SK-N-SH (cell line): ENCODE measurements around the gene VPS51. TPM values are rescaled to one million over a fixed set of nuclear protein-coding genes. Genes with fewer than 3 reads are reported as not detected.
A peak's percentile ranks its signal among the peaks of the same experiment; 100 is the strongest.

ENCODE experiments used
- CTCF ChIA-PET: fragments of 300-600, 350-600 bp; formaldehyde crosslinking; extraction: SDS; loops from one replicate; lab custom pipeline; 2021; lab: Yijun Ruan, JAX
- POLR2A ChIA-PET: fragments of 350-600 bp; sonication (Branson Sonifier 250); formaldehyde crosslinking; extraction: SDS; loops from one replicate; lab custom pipeline; 2020; ENCODE audit warnings: antibody characterized with exemption, inconsistent platforms; lab: Yijun Ruan, JAX
- DNase-seq: peaks from one replicate; pipeline ENCODE4 v3.0.0; 2012
- H2AFZ ChIP-seq: fragments of 200-600 bp; sonication (generic); 2 replicates; pipeline ENCODE4 v1.8.1; 2016; ENCODE audit warnings: antibody characterized with exemption, mild to moderate bottlenecking, low read depth
- H3F3A ChIP-seq: fragments of 200-600 bp; sonication (generic); replicated peaks from 2 replicates; pipeline ENCODE3; 2016; ENCODE audit warnings: antibody characterized with exemption, mild to moderate bottlenecking; ENCODE audit not compliant: insufficient read depth
- H3K27ac ChIP-seq, 2 experiments: fragments of 200-500 bp in 1 of 2; fragments of 200-600 bp in 1 of 2; sonication (Bioruptor generic) in 1 of 2; sonication (generic), shearing (Covaris generic) in 1 of 2; 2 replicates each; pipeline versions ENCODE4 v1.5.1 to v1.6.1; 2014 to 2016; ENCODE audit warnings: low read depth in 2 of 2, inconsistent platforms in 1 of 2, low read length in 1 of 2, mild to moderate bottlenecking in 1 of 2, mixed read lengths in 1 of 2
- H3K27me3 ChIP-seq: fragments of 200-600 bp; sonication (generic), shearing (Covaris generic); 2 replicates; pipeline ENCODE4 v1.6.1; 2016; ENCODE audit warnings: mixed run types; ENCODE audit not compliant: insufficient read depth
- H3K36me3 ChIP-seq, 2 experiments: fragments of 200-500 bp in 1 of 2; fragments of 200-600 bp in 1 of 2; sonication (Bioruptor generic) in 1 of 2; sonication (generic) in 1 of 2; replicated peaks in 1 of 2; 2 replicates each; pipeline versions ENCODE3 to v1.5.1; 2014 to 2016; ENCODE audit warnings: low read length in 1 of 2, mild to moderate bottlenecking in 1 of 2; ENCODE audit not compliant: insufficient read depth in 2 of 2, control insufficient read depth in 1 of 2
- H3K4me1 ChIP-seq, 2 experiments: fragments of 200-500 bp in 1 of 2; fragments of 200-600 bp in 1 of 2; sonication (Bioruptor generic) in 1 of 2; sonication (generic), shearing (Covaris generic) in 1 of 2; 2 replicates each; pipeline versions ENCODE4 v1.5.1 to v1.6.1; 2014 to 2016; ENCODE audit warnings: low read depth in 1 of 2, low read length in 1 of 2, mixed run types in 1 of 2; ENCODE audit not compliant: insufficient read depth in 2 of 2, control insufficient read depth in 1 of 2
- H3K4me2 ChIP-seq: fragments of 200-600 bp; sonication (generic), shearing (Covaris generic); 2 replicates; pipeline ENCODE4 v1.6.1; 2017; ENCODE audit warnings: mixed run types
- H3K4me3 ChIP-seq, 2 experiments: fragments of 200-500 bp in 1 of 2; fragments of 200-600 bp in 1 of 2; sonication (Bioruptor generic) in 1 of 2; sonication (generic), shearing (Covaris generic) in 1 of 2; 2 replicates each; pipeline versions ENCODE4 v1.5.1 to v1.8.1; 2014 to 2016; ENCODE audit warnings: low read depth in 2 of 2, inconsistent platforms in 1 of 2, low read length in 1 of 2, mild to moderate bottlenecking in 1 of 2, mixed read lengths in 1 of 2, moderate library complexity in 1 of 2
- H3K79me2 ChIP-seq: fragments of 200-600 bp; sonication (generic); 2 replicates; pipeline ENCODE4 v1.8.1; 2017; ENCODE audit warnings: mild to moderate bottlenecking; ENCODE audit not compliant: insufficient read depth
- H3K9ac ChIP-seq: fragments of 200-600 bp; sonication (generic); 2 replicates; pipeline ENCODE4 v1.6.1; 2017; ENCODE audit warnings: mixed run types
- H3K9me2 ChIP-seq: fragments of 200-600 bp; sonication (generic); 2 replicates; pipeline ENCODE4 v1.6.1; 2017; ENCODE audit warnings: mixed run types
- H3K9me3 ChIP-seq: fragments of 200-600 bp; sonication (generic); 2 replicates; pipeline ENCODE4 v1.6.1; 2017; ENCODE audit warnings: mixed run types, mild to moderate bottlenecking, moderate library complexity
- H4K20me1 ChIP-seq: fragments of 200-600 bp; sonication (generic); 2 replicates; pipeline ENCODE4 v1.6.1; 2017; ENCODE audit warnings: mild to moderate bottlenecking, mixed run types; ENCODE audit not compliant: insufficient read depth
- CHD2 ChIP-seq: fragments of 150-350 bp; IDR thresholded peaks from 2 replicates; pipeline ENCODE4 v1.6.1; 2018; ENCODE audit warnings: low read length; ENCODE audit not compliant: partially characterized antibody
- EP300 ChIP-seq, 2 experiments: IDR thresholded peaks; 2 replicates each; pipeline versions ENCODE4 v1.4.0 to v1.6.1; 2012; ENCODE audit warnings: borderline replicate concordance in 1 of 2, low read depth in 1 of 2, low read length in 1 of 2
- EZH2phosphoT487 ChIP-seq: fragments of 200-600 bp; sonication (generic); IDR thresholded peaks from 2 replicates; pipeline ENCODE4 v1.6.1; 2017; ENCODE audit warnings: low read depth, mixed run types, mild to moderate bottlenecking, antibody characterized with exemption, moderate library complexity, borderline replicate concordance
- GABPA ChIP-seq: IDR thresholded peaks from 2 replicates; pipeline ENCODE4 v1.4.0; 2012; ENCODE audit warnings: low read depth, mild to moderate bottlenecking
- GATA2 ChIP-seq: sonication (generic); formaldehyde crosslinking; IDR thresholded peaks from 2 replicates; pipeline ENCODE4 v1.5.0; 2020; ENCODE audit warnings: mild to moderate bottlenecking, missing genetic modification reagents
- MEF2A ChIP-seq: IDR thresholded peaks from 2 replicates; pipeline ENCODE4 v1.4.0; 2012; ENCODE audit warnings: low read depth, borderline replicate concordance
- MXI1 ChIP-seq: IDR thresholded peaks from 2 replicates; pipeline ENCODE4 v1.6.1; 2012; ENCODE audit warnings: mild to moderate bottlenecking, low read depth, low read length, improper control_type of control experiment
- POLR2AphosphoS5 ChIP-seq: IDR thresholded peaks from 2 replicates; pipeline ENCODE4 v1.6.1; 2012; ENCODE audit warnings: low read depth, low read length
- RCOR1 ChIP-seq: fragments of 150-350 bp; IDR thresholded peaks from 2 replicates; pipeline ENCODE4 v1.6.1; 2017; ENCODE audit warnings: antibody characterized with exemption, low read length
- RFX5 ChIP-seq: IDR thresholded peaks from 2 replicates; pipeline ENCODE4 v1.6.1; 2012; ENCODE audit warnings: mild to moderate bottlenecking, improper control_type of control experiment, low read length
- RXRA ChIP-seq: IDR thresholded peaks from 2 replicates; pipeline ENCODE4 v1.4.0; 2012; ENCODE audit warnings: low read depth, mild to moderate bottlenecking, borderline replicate concordance
- TAF1 ChIP-seq: IDR thresholded peaks from 2 replicates; pipeline ENCODE4 v1.6.1; 2012; ENCODE audit warnings: low read depth, mild to moderate bottlenecking, low read length, moderate library complexity, borderline replicate concordance
- USF1 ChIP-seq: IDR thresholded peaks from 2 replicates; pipeline ENCODE4 v1.4.0; 2012; ENCODE audit warnings: low read depth, borderline replicate concordance
- YY1 ChIP-seq: IDR thresholded peaks from 2 replicates; pipeline ENCODE4 v1.4.0; 2012; ENCODE audit warnings: low read depth, mild to moderate bottlenecking
- ZBTB33 ChIP-seq: IDR thresholded peaks from 2 replicates; pipeline ENCODE4 v1.4.0; 2012; ENCODE audit warnings: low read depth, borderline replicate concordance
- WGBS: methylation state at CpG from one replicate; pipeline ENCODE4 v1.1.6; 2017; ENCODE audit warnings: low lambda C conversion rate; 5-methylcytosine and 5-hydroxymethylcytosine counted together
- polyA plus RNA-seq, 3 experiments: library from polyadenylated mRNA; depleted of rRNA; stranded (reverse); fragments of >200 nt; gene quantifications; 2 replicates each; pipeline ENCODE4 v1.2.3, GENCODE V29; 2012
- TF ChIP-seq, protein P1 (sequence below): fragments of 150-350 bp; IDR thresholded peaks from 2 replicates; pipeline ENCODE4 v1.6.1; 2016; ENCODE audit warnings: mild to moderate bottlenecking, low read depth, low read length
- TF ChIP-seq, protein P2 (sequence below): IDR thresholded peaks from 2 replicates; pipeline ENCODE4; 2012

VPS51 gene
- polyA plus RNA-seq, 1 of the 3 experiments (the other 2 are of a cell fraction): 59.9 TPM

DNA sequence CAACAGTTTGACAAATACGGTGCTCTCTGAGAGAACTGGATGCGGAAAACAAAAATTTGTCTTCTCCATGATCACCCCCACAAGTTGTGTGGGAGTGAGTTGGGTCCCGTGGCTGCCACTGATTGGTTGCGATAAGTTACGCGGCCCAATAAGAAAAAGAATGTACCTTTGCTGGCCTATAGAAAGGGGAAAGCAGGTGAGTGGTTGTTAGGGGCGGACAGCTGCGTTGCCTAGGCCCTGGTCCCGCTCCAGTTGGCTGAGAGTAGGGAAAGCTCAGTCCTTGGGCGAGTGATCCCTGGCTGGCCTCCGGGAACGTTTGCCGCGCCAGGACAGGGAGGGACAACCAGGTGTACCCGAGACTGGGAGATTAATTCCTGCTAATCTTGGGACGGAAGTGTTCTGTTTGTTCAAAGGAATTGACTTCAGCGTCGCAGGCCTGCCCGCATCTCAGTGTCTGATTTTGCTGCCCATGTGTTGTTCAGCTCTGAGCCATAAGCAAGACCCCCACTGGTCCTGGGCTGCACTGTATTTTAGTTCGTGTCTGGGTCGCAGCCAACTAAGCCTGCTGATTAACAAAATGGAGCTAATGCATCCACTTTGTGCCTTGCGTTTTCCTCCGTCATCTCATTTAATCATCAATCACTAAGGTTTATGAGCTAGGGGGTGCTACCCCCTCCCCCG is 39.1 kb downstream of the VPS51 start:
- H4K20me1 ChIP-seq: no peaks in the 10 kb centered on the region; the same call in 1 of the 2 replicates
- DNase-seq: peak; percentile 91
- TF ChIP-seq, protein P1, sequence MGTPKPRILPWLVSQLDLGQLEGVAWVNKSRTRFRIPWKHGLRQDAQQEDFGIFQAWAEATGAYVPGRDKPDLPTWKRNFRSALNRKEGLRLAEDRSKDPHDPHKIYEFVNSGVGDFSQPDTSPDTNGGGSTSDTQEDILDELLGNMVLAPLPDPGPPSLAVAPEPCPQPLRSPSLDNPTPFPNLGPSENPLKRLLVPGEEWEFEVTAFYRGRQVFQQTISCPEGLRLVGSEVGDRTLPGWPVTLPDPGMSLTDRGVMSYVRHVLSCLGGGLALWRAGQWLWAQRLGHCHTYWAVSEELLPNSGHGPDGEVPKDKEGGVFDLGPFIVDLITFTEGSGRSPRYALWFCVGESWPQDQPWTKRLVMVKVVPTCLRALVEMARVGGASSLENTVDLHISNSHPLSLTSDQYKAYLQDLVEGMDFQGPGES: peak; percentile 51; the same call in 1 of the 2 replicates
- TF ChIP-seq TAF1: peak; percentile 51
- TF ChIP-seq POLR2AphosphoS5: peak; percentile 80
- 0 out of 2 replicates have a peak, but pooled peaks have one; percentile 4 for TF ChIP-seq RCOR1
- TF ChIP-seq CHD2: peak; percentile 33
- no peak for TF ChIP-seq YY1
- peak; percentile 94 for TF ChIP-seq RFX5
- 0 out of 4 replicates have a peak, but pooled peaks of 1 of the 2 experiments have one; percentile 4 for TF ChIP-seq EP300 (IDR thresholded peaks at IDR 0.05; ENCODE audit: borderline replicate concordance in 1 of 2, low read depth in 1 of 2, low read length in 1 of 2)
- TF ChIP-seq RXRA: no peak
- peak; percentile 40; the same call in 1 of the 2 replicates for TF ChIP-seq MXI1
- no peaks in the 10 kb centered on the region for H3K9me3 ChIP-seq
- ChIA-PET CTCF (interaction anchor here (0.7 to 4.2 kb wide), 14 partner anchors 13 to 485 kb away, joined by 3 to 27 read pairs (median 4); partner anchors contain the start of genes ARL2, CAPN1, CDC42EP2 and FAU), POLR2A (interaction anchor here (0.6 to 2.9 kb wide), 17 partner anchors 9 to 607 kb away, joined by 3 to 25 read pairs (median 4); partner anchors contain the start of genes CAPN1, FAU, MALAT1 and MRPL49)
- H3F3A ChIP-seq: no peaks in the 10 kb centered on the region
- peaks cover 28% of the 10 kb centered on the region; the same call in 1 of the 2 replicates for H3K79me2 ChIP-seq
- 5% methylated on average over 24 of the region's 24 CpGs for WGBS
- peak overlapping the region; percentile 92 for H3K4me2 ChIP-seq
- peak overlapping the region; percentile 88 to 96 for H3K4me3 ChIP-seq
- H3K27ac ChIP-seq: peak overlapping the region; percentile 95 to 99
- no peaks in the 10 kb centered on the region for H3K9me2 ChIP-seq
- H3K9ac ChIP-seq: peak overlapping the region; percentile 95
- peaks cover 0 to 28% of the 10 kb centered on the region in 2 experiments; a peak in 2 of 4 replicates for H3K4me1 ChIP-seq
- H3K36me3 ChIP-seq: peaks cover 15 to 23% of the 10 kb centered on the region in 2 experiments
- peak overlapping the region; percentile 53 for H2AFZ ChIP-seq
- no peaks in the 10 kb centered on the region for H3K27me3 ChIP-seq

DNA sequence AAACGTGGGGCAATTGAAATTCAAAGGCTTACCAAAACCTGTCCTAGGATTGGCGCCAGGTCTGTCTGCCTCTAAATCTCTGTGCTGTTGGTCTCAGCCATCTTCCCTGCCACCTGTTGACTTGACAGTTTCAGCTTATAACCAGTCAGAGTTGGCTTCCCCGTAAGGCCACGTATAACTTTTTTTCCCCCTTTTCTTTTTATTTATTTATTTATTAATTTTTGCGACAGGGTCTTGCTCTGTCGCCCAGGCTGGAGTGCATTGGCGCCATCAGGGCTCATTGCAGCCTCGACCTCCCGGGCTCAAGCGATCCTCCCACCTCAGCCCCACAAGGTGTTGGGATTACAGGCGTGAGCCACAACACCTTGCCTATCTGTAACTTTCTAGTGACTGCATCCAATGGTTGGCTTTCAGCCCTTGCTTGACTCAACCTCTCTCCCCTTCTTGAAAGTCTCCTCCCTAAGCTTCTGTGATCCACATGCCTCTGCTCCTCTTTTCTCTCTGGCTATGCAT is 39.7 kb downstream of the VPS51 start:
- peak overlapping the region; percentile 95; the same call in 1 of the 2 replicates for H3K9ac ChIP-seq
- no peaks in the 10 kb centered on the region for H3K27me3 ChIP-seq
- no peaks in the 10 kb centered on the region; the same call in 1 of the 2 replicates for H4K20me1 ChIP-seq
- no peaks in the 10 kb centered on the region for H3F3A ChIP-seq
- H3K4me2 ChIP-seq: peak overlapping the region; percentile 92
- ChIA-PET POLR2A (interaction anchor here (0.6 to 2.9 kb wide), 12 partner anchors 10 to 363 kb away, joined by 3 to 25 read pairs (median 4); partner anchors contain the start of genes CAPN1, FAU, MALAT1 and MRPL49), CTCF (interaction anchor here (0.8 to 4.2 kb wide), 14 partner anchors 13 to 406 kb away, joined by 3 to 27 read pairs (median 4); partner anchors contain the start of genes ARL2, CAPN1, CDC42EP2 and FAU)
- H3K27ac ChIP-seq: peak overlapping the region; percentile 95 to 99; a peak in 3 of 4 replicates
- WGBS: 49% methylated on average over 11 of the region's 11 CpGs
- H3K4me1 ChIP-seq: peaks cover 0 to 28% of the 10 kb centered on the region in 2 experiments; a peak in 2 of 4 replicates
- peaks cover 15 to 19% of the 10 kb centered on the region in 2 experiments for H3K36me3 ChIP-seq
- no peaks in the 10 kb centered on the region for H3K9me3 ChIP-seq
- no peaks in the 10 kb centered on the region for H3K9me2 ChIP-seq
- peak overlapping the region; percentile 53 for H2AFZ ChIP-seq
- TF ChIP-seq GABPA (no peak), POLR2AphosphoS5 (no peak), RXRA (no peak), EZH2phosphoT487 (no peak), GATA2 (CRISPR knock-in tag) (no peak), MEF2A (no peak), MXI1 (no peak), USF1 (no peak), ZBTB33 (no peak)
- TF ChIP-seq, protein P2, sequence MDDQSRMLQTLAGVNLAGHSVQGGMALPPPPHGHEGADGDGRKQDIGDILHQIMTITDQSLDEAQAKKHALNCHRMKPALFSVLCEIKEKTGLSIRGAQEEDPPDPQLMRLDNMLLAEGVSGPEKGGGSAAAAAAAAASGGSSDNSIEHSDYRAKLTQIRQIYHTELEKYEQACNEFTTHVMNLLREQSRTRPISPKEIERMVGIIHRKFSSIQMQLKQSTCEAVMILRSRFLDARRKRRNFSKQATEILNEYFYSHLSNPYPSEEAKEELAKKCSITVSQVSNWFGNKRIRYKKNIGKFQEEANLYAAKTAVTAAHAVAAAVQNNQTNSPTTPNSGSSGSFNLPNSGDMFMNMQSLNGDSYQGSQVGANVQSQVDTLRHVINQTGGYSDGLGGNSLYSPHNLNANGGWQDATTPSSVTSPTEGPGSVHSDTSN: no peak
- no peak for DNase-seq
- peak overlapping the region; percentile 88 to 96 for H3K4me3 ChIP-seq
- H3K79me2 ChIP-seq: peaks cover 28% of the 10 kb centered on the region; the same call in 1 of the 2 replicates
